Fibroblast of peridontal ligament (primary cell): ENCODE data around the gene CCDC138.
A peak's percentile ranks its signal among the peaks of the same experiment; 100 is the strongest.

Experiments
- DNase-seq: peaks from one replicate; pipeline ENCODE4 v3.0.0-alpha.2; 2010; ENCODE audit errors: extremely low read depth

Gene CCDC138

DNA sequence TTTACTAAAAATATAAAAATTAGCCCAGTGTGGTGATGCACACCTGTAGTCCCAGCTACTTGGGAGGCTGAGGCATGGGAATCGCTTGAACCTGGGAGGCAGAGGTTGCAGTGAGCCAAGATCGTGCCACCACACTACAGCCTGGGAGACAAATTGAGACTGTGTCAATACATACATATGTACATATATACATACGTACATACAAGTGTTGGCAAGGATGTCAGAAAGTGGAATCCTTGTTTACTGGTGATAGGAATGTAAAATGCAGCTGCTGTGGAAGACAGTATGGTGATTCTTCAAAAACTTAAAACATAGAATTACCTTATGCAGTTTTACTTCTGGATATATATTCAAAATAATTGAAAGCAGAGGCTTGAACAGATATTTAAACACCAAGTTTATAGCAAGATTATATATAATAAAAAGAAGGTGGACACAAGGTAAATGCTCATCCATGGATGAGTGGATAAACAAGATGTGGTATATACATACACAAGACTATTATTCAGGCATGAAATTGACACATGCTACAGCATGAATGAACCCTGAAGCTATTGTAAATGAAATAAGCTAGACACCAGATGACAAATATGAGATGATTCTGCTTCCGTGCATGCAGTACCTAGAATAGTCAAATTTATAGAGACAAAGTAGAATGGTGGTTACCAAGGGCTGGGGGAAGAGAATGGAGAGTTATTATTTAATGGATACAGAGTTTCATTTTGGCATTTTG lies 43.2 kb downstream of the CCDC138 start:
- no peak for DNase-seq

DNA sequence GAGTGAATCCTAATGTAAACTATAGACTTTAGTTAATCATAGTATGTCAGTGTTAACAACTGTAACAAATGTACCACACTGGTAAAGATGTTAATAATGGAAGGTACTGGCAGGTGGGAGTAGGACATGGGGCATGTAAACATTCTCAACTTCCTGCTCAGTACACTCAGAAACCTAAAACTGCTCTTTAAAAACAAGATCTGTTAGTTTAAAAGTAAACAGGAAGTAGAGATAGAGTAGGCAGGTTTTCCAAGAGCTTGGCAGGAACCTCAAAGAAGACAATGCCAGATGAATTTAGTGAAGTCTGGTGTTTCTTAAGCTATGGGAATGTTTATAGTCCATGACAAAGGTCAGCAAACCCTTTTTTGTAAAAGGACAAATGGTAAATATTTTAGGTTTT lies 46.6 kb downstream of the CCDC138 start:
- no peak for DNase-seq

DNA sequence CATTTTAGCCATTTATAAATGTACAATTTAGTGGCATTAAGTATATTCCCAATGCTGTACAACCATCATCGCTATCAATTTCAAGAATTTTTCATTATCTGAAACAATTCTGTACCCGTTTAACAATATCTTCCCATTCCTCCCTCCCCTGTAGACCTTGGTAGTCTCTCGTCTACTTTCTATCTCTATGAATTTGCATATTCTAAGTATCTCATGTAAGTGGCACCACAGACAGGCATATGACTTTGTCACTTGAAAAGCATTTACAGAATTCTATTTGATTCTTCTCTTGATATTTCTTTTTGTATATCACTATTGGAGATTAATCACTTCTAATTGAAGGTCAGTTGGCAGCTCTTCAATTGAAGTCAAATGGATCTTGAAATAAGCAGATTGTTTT lies 48.0 kb downstream of the CCDC138 start:
- no peak for DNase-seq

DNA sequence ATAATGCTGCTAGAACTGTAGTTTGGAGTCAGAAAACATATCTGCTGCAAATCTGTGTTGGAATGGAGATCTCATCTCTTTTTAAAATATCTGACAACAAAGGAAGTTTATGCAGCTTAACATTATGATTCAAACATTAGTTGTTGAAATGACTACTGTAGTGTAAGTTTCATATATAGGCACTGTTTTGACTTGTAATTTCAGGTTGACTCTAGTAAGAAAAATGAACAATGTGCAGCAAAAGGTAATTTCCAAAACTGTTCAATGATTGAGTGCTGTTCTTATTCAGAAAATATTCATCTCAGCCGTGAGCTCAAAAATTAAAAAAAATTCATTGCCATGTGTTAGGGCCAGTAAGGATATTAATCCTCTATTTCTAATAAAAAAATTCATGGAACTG lies 48.5 kb downstream of the CCDC138 start:
- DNase-seq, result no peak

DNA sequence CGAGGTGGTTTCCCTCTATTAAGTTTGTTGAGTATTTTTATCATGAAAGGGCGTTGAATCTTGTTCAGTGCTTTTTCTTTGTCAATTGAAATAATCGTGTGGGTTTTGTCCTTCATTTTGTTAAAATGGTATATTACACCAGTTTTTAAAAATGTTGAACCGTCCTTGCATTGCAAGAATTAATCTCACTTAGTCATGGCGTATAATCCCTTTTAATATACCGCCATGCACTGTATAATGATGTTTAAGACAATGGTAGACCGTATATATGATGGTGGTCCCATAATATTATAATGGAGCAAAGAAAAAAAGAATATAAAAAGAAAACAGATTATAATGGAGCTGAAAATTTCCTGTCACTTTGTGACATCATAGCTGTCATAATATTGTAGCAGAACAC lies 50.6 kb downstream of the CCDC138 start:
- DNase-seq, result no peak

DNA sequence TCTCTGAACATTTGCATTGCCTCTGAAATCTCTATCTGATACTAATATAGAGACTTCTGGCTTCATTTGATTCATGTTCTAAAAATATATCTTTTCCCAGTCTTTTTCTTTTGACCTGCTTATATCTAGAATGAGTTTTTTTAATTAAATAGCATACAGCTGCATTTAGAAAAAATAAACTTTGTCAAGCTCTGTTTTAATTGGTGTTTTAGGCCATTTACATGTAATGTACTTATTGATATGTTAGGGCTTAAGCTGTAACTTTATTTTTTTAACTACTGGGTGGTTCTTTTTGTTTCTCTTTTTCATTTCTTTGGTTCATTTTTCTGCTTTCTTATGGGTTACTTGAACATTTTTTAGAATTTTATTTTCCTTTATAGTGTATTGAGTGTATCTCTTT lies 54.9 kb downstream of the CCDC138 start:
- no peak for DNase-seq

DNA sequence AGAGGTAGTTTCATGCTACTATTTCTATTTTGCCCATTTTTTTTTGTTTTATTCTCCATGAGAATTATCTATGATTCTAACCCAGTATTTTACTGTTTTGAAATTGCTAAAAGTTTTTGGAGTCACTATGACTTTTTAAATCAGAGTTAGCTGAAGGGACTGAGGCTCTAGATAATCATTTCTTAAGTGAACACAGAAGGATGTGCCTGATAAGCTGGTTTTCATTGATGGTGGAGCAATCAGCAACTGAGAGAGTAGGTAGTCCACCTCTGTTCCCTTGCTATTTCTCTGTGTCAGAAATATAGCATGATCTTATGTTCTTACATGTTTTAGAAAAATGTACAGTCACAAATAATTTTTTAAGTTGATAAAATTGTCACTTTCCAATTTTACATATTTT lies 59.4 kb downstream of the CCDC138 start:
- no peak for DNase-seq

DNA sequence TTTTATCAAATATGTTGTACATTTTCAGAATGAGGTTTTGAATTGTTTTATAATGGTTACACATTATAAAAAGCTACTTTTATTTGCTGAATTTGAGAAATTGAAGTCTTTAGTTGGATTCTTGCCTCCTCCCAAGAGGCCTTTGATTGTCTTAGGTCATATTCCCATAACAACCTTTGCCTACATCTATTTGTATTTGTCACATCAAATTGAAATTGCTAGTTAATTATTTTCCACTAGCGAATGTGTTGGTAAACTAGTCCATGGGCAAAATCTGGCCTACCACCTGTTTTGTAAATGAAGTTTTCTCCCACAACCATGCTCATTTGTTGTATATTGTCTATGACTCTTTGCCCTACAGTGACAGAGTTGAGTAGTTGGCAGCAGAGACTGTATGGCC lies 60.4 kb downstream of the CCDC138 start:
- DNase-seq, result no peak

DNA sequence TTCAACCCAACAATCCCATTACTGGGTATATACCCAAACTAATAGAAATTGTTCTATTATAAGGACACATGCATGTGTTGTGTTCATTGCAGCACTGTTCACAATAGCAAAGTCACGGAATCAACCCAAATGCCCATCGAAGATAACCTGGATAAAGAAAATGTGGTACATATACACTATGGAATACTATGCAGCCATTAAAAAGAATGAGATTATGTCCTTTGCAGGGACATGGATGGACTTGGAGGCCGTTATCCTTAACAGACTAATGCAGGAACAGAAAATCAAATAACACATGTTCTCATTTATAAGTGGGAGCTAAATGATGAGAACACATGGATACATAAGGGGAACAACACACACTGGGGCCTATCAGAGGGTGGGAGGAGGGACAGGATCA lies 65.8 kb downstream of the CCDC138 start:
- DNase-seq, result no peak

DNA sequence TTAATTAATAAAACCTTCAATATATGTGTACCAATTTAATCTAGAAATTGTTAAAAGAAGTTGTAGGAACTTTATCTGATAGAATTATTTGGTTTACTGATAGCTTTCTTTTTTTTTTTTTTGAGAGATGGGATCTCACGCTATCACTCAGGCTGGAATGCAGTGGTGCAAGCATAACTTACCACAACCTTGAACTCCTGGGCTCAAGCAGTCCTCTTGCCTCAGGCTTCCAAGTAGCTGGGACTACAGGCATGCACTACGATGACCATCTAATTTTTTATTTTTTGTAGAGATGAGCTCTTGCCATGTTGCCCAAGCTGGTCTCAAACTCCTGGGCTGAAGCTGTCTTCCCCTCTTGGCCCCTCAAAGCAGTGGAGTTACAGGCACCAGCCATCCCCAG lies 66.8 kb downstream of the CCDC138 start:
- DNase-seq, result no peak

DNA sequence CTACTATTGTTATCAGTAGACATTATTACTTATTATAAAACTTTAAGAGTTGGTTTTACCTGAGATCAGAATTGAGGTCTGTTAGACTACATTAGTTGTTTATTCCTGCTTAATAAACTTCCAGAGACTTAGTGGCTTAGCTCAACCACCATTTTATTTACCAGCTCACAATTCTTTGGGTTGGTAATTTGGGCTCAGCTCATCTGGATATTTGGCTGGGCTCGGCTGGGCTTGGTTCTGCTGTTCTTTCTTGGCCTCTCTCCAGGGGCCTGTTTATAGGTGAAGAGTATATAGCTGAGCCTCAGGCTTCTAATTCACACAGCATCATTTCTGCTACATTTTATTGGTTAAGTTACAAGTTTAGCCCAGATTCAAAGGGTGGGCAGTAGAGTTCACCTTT lies 67.9 kb downstream of the CCDC138 start:
- DNase-seq, result no peak

DNA sequence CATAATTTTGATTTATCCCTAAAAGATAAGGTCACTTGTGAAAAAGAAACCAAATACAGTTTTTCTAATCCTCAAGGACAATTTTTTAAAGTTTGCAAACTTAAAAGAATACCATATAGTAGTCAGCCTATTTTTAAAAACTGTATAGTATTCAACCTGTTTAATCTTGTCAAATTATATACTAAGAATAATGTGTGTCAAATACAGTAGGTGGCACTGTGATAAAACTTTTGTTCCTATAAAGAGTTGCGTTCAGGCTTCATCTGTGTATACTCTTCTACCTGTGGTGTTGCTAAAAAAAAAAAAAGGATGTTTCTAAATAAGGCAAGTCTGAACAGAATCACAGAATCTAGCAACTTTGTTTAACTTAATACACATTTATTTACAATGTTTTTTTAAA lies 68.6 kb downstream of the CCDC138 start:
- DNase-seq, result peak; percentile 37

DNA sequence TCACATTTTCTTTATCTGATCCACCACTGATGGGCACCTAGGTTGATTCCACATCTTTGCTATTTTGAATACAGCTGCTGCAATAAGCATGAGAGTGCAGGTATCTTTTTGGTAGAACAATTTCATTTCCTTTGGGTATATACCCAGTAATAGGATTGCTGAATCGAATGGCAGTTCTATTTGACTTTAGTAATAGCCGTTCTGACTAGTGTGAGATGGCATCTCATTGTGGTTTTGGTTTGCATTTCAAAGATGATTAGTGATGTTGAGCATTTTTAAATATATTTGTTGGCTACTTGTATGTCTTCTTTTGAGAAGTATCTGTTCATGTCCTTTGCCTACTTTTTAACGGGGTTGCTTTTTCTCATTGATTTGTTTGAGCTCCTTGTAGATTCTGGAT lies 72.3 kb downstream of the CCDC138 start:
- peak; percentile 21 for DNase-seq

DNA sequence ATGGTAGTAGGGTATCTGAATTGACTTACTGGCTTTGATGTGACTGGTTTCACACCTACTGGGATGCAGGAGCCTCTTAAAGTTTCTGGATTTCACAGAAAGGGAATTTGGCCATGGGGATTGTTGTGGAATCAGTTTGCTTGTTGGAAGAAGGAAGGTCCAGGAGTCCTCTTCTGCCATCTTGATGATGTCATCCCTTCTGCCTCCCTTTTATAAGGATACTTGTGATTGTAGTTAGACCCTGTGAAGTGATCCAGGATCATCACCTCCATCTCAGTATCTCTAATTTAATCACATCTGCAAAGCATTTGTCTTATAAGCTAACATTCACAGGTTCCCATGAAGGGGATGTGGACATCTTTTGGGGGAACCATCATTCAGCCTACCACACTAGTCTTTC lies 79.5 kb downstream of the CCDC138 start:
- DNase-seq, result no peak

DNA sequence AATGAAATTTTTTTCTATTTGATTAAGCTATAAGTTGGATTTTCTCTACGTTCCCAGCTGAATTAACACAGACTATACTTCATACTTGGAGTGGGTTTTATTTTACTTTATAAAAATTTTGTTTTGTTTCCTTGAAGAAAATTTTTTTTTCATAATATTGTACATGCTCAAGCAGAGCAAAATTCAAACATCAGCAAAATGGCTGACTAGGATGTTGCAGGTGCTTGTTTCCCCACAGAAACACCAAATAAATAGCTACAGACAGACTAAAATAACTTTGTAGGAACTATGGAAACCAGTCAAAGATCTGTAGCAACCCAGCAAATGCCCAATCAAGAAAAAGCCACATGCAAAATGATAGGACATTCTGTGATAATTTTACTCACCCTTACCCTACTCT lies 82.3 kb downstream of the CCDC138 start:
- DNase-seq, result no peak

DNA sequence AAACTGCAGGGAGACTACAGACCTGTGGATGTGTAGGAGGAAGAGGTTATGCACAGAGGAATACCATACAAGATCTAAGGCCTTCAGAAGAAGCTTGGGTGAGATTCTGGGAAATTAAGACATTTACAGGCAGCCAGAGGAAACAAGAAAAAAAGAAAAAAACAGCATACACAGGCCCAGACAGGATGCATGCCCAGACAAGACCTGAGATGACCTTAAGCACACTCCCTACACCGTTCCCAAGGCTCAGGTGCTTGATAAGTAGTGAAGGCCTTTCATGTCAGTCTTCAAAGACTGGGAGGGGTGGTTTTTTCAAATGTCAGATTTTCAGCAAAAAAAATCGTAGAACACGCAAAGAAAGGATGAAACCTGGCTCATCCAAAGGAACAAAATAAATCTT lies 83.0 kb downstream of the CCDC138 start:
- DNase-seq, result no peak

DNA sequence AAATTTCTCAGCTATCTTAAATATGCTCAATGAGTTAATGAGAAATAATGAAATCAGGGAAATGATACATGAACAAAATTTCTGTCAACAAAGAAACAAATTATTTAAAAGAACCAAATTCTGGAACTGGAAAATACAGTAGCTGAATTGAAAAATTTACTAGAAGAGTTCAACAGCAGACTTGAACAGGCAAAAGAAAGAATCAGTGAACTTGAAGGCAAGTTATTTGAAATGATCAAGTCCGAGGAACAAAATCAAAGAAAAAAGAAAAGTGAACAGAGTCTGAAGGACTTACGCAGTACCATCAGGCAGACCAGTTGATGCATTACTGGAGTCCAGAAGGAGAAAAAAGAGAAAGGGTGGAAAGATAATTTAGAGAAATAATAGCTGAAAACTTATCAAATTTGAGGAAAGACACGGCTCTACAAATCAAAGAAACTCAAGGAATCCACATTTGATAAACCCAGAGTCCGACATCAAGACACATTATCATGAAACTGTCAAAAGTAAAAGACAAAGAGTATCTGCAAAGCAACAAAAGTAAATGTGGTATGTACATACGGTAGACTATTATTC lies 83.6 kb downstream of the CCDC138 start:
- DNase-seq, result no peak

DNA sequence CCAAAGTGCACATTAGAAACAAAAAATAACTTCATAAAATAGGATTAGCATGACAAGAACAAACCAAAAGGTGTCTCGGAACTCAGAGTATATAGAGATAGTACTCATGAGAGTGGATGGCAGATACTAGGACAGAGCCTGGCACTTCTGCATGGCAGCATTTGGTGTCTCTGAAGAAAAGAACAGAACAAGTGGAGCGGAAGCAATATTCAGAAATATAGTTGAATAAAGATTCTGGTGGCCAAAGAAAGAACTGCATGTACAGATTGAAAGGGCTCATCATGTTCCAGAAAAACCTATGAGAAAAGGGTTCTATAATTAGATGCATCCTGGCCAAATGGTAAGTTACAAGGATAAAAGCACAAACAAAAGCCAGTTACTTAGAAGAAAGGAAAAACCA lies 90.9 kb downstream of the CCDC138 start:
- no peak for DNase-seq

DNA sequence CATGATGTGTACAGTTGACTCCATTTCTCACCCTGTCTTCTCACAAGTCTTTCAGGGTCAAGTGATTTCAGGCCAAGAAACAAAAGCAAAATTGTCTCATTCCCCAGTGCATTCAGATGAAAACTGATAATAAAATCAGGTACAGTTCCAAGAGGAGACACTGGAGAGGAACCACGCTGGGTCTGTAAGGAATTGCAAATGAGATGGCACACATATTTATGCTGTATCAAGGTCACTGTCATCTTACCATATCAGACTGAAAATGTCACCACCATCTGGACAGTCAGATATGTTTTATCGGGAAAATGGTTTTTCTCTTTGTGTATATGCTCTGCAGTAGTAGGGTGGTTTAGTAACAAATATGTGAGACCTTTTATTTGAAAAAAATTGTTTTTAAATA lies 91.7 kb downstream of the CCDC138 start:
- DNase-seq, result no peak

DNA sequence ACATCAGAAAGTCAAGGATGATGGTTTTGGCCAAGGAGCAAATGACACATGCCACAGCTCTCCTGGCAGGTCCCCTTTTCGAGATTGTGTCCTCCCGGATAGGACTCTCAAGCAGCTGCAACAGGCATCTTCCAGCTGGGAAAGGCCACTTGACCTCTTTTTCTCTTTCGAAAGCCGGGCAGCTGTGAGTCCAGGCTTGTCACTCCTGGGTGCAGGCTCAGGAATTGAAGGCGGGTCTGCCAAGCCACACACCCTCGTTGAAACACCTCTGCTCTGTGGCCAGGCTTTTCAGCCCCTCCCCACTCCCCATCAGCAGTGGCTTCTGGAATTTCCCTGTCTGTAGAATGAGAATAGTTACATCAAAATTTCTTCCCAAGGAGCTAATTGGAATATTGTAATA lies 98.0 kb downstream of the CCDC138 start:
- no peak for DNase-seq

DNA sequence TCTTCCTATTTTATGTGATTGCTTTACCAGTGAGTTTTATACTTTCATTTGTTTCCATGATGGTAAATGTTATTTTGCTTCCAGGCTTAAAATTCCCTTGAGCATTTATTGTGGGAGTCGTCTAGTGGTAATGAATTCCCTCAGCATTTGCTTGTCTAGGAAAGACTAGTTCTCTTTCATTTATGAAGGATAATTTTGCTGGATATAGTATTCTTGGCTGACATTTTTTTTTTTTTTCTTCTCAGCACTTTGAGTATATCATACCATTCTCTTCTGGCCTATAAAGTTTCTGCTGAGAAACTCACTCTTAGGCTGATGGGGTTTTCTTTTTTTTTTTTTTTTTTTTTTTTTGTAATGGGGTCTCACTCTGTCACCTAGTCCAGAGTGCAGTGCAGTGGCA lies 103.3 kb downstream of the CCDC138 start:
- DNase-seq, result no peak

DNA sequence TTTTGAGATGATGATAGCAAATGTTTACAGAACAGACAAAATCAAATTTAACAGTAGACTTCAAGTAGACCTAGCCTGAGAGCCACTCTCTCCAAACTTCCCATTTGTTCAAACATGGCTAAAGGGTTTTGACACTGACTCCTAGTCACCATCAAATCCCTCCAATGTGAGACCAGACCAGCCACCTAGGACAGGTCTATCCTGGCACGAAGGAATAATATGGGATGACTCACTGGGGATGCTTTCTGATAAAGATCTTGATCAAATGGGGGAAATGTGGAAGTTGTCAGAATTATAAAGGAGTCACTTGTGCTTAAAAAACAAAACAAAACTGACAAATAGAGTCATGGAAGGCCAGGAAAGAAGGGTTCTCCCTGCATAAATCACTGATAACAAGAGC lies 106.7 kb downstream of the CCDC138 start:
- no peak for DNase-seq

DNA sequence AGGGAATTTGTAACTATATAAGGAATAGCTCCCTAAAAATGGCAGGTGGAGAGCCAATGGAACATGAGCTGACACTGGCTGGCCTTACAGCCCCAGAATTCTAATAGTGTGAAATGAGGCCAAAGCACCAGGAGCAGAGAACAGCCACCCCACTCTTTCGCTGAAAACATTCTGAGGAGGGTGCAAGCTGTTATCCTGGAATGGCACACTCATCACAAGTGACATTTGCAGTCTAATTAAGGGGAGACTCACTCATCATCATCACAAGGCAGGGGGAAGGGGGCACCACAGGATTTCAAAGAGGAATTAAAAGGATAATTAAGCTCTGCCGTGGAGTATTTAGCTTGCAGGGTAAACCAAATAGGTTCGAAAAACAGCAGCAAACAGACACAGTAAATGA lies 108.2 kb downstream of the CCDC138 start:
- DNase-seq, result no peak

DNA sequence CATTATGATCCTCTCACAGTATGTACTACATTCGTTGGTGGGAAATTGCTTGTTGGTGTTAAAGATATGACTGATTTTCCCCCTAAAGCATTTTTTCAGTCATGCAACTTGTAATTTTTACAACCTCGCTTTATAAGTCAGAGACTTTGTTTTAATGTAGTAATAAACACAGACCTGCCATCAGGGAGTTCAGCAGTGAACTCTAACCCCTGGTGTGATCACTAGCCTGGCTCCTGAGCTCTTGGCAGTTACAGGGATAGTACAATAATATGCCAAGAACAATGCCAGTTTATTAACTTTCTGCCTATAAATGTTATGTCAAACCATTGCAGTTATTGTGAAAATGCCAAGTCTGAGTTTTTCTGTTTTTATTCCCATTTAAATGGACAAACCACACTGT lies 108.6 kb downstream of the CCDC138 start:
- no peak for DNase-seq
